Uterus (tissue), 4 donors: ENCODE results near the gene PTH1R. TPM values are rescaled to one million over a fixed set of nuclear protein-coding genes. Genes with fewer than 3 reads are reported as not detected.

Experiments
- DNase-seq, 2 donors: peaks; one replicate each; pipeline ENCODE4 v3.0.0-alpha.2; 2019 to 2020
- H3K27ac ChIP-seq, 2 donors: fragments of 200-600 bp; sonication (generic); 1 replicate in 1 of 2; 2 replicates in 1 of 2; pipeline ENCODE4 v1.5.1; 2016 to 2018
- H3K27me3 ChIP-seq, 2 donors: fragments of 200-600 bp; sonication (generic); one replicate each; pipeline ENCODE4 v1.5.1; 2018 to 2019; ENCODE audit warnings: control low read depth in 1 of 2
- H3K36me3 ChIP-seq, 2 donors: fragments of 200-600 bp; sonication (generic); one replicate each; pipeline ENCODE4 v1.5.1; 2019; ENCODE audit warnings: control low read depth in 1 of 2
- H3K4me1 ChIP-seq, 2 donors: fragments of 200-600 bp; sonication (generic); one replicate each; pipeline ENCODE4 v1.5.1; 2018 to 2019; ENCODE audit warnings: control low read depth in 1 of 2
- H3K4me3 ChIP-seq, 2 donors: fragments of 200-600 bp; sonication (generic); 1 replicate in 1 of 2; 2 replicates in 1 of 2; pipeline ENCODE4 v1.5.1; 2018 to 2019; ENCODE audit warnings: mild to moderate bottlenecking in 1 of 2
- H3K9me3 ChIP-seq, 2 donors: fragments of 200-600 bp; sonication (generic); one replicate each; pipeline ENCODE4 v1.5.1; 2019; ENCODE audit warnings: control low read depth in 1 of 2
- CTCF ChIP-seq, 4 experiments: fragments of 200-600 bp in 2 of 4; fragments of 450-650 bp in 2 of 4; sonication (generic) in 2 of 4; IDR thresholded peaks; one replicate each; pipeline ENCODE4 v1.5.1; 2016 to 2019; ENCODE audit warnings: antibody characterized with exemption in 4 of 4, mild to moderate bottlenecking in 2 of 4, moderate library complexity in 1 of 4
- POLR2A ChIP-seq, 2 donors: fragments of 450-650 bp; IDR thresholded peaks; one replicate each; pipeline ENCODE4 v1.6.1; 2016; ENCODE audit warnings: antibody characterized with exemption in 2 of 2, mild to moderate bottlenecking in 1 of 2, moderate library complexity in 1 of 2
- intact Hi-C: fragments of 100-400 bp; cut with DNase I; formaldehyde crosslinking; loops from one replicate; pipeline ENCODE4 v1.15.1; 2023; ENCODE audit warnings: low total_unique reads
- total RNA-seq, 4 donors: library from RNA; depleted of rRNA in 3 of 4; stranded (reverse); fragments of >200 nt in 3 of 4; gene quantifications; one replicate each; pipeline versions ENCODE4 v1.1.0 to v1.2.4, GENCODE V29; 2014 to 2023
- donor health status: DM: yes; HTN: yes; CAD: no.

PTH1R gene
- total RNA-seq, 4 donors from 2014 or later = 0.51 to 29.9 (median 18.9) TPM

DNA sequence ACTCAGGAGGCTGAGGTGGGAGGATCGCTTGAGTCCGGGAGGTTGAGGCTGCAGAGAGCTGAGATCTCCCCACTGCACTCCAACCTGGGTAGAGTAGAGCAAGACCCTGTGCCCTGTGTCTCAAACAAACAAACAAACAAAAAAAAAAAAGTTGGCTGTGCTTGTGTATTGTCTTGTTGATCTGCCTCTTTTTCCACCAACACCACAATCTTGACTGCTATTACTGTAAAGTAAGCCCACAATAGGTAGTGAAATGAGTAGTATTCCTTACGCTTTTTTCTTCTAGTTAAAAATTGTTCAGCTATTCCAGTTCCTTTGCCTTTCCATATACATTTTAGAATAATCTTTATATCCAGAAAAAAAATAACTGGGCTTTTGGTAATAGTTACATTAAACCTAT is 35.5 kb downstream of the PTH1R start:
- intact Hi-C loops = no loop called here
- DNase-seq = no peak
- no peak overlapping the region for H3K4me3 ChIP-seq
- H3K27ac ChIP-seq = no peak overlapping the region
- no peak for TF ChIP-seq POLR2A (IDR thresholded peaks at IDR 0.05)
- TF ChIP-seq CTCF (IDR thresholded peaks at IDR 0.05) = no peak
- no peaks in the 10 kb centered on the region for H3K36me3 ChIP-seq
- H3K4me1 ChIP-seq = peaks cover 0 to 8% of the 10 kb centered on the region in 2 donors
- no peaks in the 10 kb centered on the region for H3K27me3 ChIP-seq
- H3K9me3 ChIP-seq = no peaks in the 10 kb centered on the region

DNA sequence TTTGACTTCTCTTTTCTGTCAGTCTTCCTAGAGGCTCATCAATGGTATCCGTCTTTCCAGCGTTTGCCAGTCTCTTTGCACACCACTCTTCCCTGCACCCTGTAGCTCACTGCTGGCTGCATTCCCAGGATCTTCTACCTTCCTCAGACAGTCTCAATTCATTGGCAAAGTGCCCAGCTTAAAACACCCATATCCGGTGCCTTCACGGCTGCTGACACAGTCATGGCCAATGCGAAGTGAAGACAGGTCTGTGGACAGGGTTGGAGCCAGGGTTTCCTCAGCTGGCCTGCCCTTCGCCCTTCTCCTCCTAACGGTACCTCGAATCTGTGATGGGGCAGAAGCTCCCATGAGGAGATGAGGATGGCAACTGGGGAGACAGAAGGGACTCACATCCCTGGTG is 36.1 kb downstream of the PTH1R start:
- H3K4me1 ChIP-seq = peaks cover 0 to 8% of the 10 kb centered on the region in 2 donors
- no peak overlapping the region for H3K4me3 ChIP-seq
- DNase-seq = peak in 1 of 2 donors; percentile 20
- intact Hi-C loops = no loop called here
- no peaks in the 10 kb centered on the region for H3K9me3 ChIP-seq
- H3K27me3 ChIP-seq = no peaks in the 10 kb centered on the region
- no peaks in the 10 kb centered on the region for H3K36me3 ChIP-seq
- no peak for TF ChIP-seq CTCF (IDR thresholded peaks at IDR 0.05)
- TF ChIP-seq POLR2A (IDR thresholded peaks at IDR 0.05) = no peak
- H3K27ac ChIP-seq = no peak overlapping the region

GRCh38 chr3:46914849-46915248 is 37.3 kb downstream of the PTH1R start:
- no peaks in the 10 kb centered on the region for H3K36me3 ChIP-seq
- H3K4me1 ChIP-seq = no peaks in the 10 kb centered on the region
- no peaks in the 10 kb centered on the region for H3K27me3 ChIP-seq
- TF ChIP-seq POLR2A (IDR thresholded peaks at IDR 0.05) (no peak), CTCF (IDR thresholded peaks at IDR 0.05) (no peak)
- peak in 1 of 2 donors; percentile 2 for DNase-seq
- H3K9me3 ChIP-seq = no peaks in the 10 kb centered on the region
- intact Hi-C loops = no loop called here
- H3K27ac ChIP-seq = no peak overlapping the region
- H3K4me3 ChIP-seq = no peak overlapping the region

DNA sequence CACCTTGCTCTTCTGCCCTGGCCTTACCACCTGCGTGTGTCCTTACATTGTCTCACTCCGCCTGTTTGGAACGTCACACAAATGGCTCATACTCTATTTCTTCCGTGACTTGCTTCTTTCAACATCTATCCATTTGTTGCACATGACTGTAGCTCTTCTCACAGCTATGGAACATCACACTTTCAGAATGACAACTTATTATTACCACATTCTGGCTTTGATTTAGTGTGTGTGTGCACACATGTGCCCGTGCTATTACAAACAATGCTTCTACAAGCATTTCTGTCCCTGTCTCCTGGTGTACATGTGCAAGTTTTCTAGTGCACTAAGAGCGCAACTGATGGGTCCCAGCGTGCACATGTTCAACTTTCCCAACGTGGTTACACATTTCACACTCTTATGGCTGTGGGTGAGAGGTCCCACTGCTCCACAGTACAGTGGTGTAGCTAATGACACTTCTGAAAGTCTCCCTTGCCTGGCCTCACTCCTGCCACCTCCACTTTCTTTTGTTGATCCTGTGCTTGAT is 37.8 kb downstream of the PTH1R start:
- no peak overlapping the region for H3K27ac ChIP-seq
- intact Hi-C loops = no loop called here
- H3K36me3 ChIP-seq = no peaks in the 10 kb centered on the region
- TF ChIP-seq CTCF (IDR thresholded peaks at IDR 0.05) (no peak), POLR2A (IDR thresholded peaks at IDR 0.05) (no peak)
- H3K4me1 ChIP-seq = no peaks in the 10 kb centered on the region
- H3K4me3 ChIP-seq = no peak overlapping the region
- DNase-seq = no peak
- no peaks in the 10 kb centered on the region for H3K9me3 ChIP-seq
- no peaks in the 10 kb centered on the region for H3K27me3 ChIP-seq

- intact Hi-C loops = no loop called here
- H3K36me3 ChIP-seq = no peaks in the 10 kb centered on the region
- H3K9me3 ChIP-seq = no peaks in the 10 kb centered on the region
These were observed 38.8 kb downstream of the PTH1R start for GRCh38 chr3:46916278-46916677.

More at GRCh38 chr3:46916278-46916677, 38.8 kb downstream of the PTH1R start:
- H3K27me3 ChIP-seq = no peaks in the 10 kb centered on the region
- H3K4me1 ChIP-seq = no peaks in the 10 kb centered on the region
- H3K27ac ChIP-seq = no peak overlapping the region
- no peak for DNase-seq
- TF ChIP-seq POLR2A (IDR thresholded peaks at IDR 0.05) = no peak
- no peak for TF ChIP-seq CTCF (IDR thresholded peaks at IDR 0.05)
- H3K4me3 ChIP-seq = no peak overlapping the region
